ENCODE measurements around the gene FYN.

FYN gene

GRCh38 chr6:111661541-111662061 is 211.7 kb downstream of the FYN start:
- no peak for DNase-seq (ENCODE audit: low read depth in 2 of 2)
- TF ChIP-seq CTCF (IDR thresholded peaks at IDR 0.05; ENCODE audit: low read depth, low read length): no peak
- no peak overlapping the region for H3K4me3 ChIP-seq (replicated peaks in 1 of 2; ENCODE audit: low read depth in 2 of 2, low read length in 2 of 2)

GRCh38 chr6:111660531-111660930 is 212.7 kb downstream of the FYN start:
- H3K4me3 ChIP-seq (replicated peaks in 1 of 2; ENCODE audit: low read depth in 2 of 2, low read length in 2 of 2): no peak overlapping the region
- TF ChIP-seq CTCF (IDR thresholded peaks at IDR 0.05; ENCODE audit: low read depth, low read length): no peak
- DNase-seq (ENCODE audit: low read depth in 2 of 2): no peak

GRCh38 chr6:111658462-111659154 is 214.6 kb downstream of the FYN start:
- peak; percentile 49 to 77 for DNase-seq (ENCODE audit: low read depth in 2 of 2)
- no peak overlapping the region for H3K4me3 ChIP-seq (replicated peaks in 1 of 2; ENCODE audit: low read depth in 2 of 2, low read length in 2 of 2)
- TF ChIP-seq CTCF (IDR thresholded peaks at IDR 0.05; ENCODE audit: low read depth, low read length): no peak

- no peak overlapping the region for H3K4me3 ChIP-seq (replicated peaks in 1 of 2; ENCODE audit: low read depth in 2 of 2, low read length in 2 of 2)
- TF ChIP-seq CTCF (IDR thresholded peaks at IDR 0.05; ENCODE audit: low read depth, low read length): no peak
- peak; percentile 66 to 78 for DNase-seq (ENCODE audit: low read depth in 2 of 2)
These were observed 216.1 kb downstream of the FYN start for GRCh38 chr6:111657146-111657545.

- H3K4me3 ChIP-seq (replicated peaks in 1 of 2; ENCODE audit: low read depth in 2 of 2, low read length in 2 of 2): no peak overlapping the region
- no peak for DNase-seq (ENCODE audit: low read depth in 2 of 2)
- TF ChIP-seq CTCF (IDR thresholded peaks at IDR 0.05; ENCODE audit: low read depth, low read length): no peak
These were observed 219.3 kb downstream of the FYN start for GRCh38 chr6:111653979-111654378.

GRCh38 chr6:111653434-111653833 is 219.8 kb downstream of the FYN start:
- TF ChIP-seq CTCF (IDR thresholded peaks at IDR 0.05; ENCODE audit: low read depth, low read length): no peak
- no peak overlapping the region for H3K4me3 ChIP-seq (replicated peaks in 1 of 2; ENCODE audit: low read depth in 2 of 2, low read length in 2 of 2)
- no peak for DNase-seq (ENCODE audit: low read depth in 2 of 2)

- no peak for TF ChIP-seq CTCF (IDR thresholded peaks at IDR 0.05; ENCODE audit: low read depth, low read length)
- DNase-seq (ENCODE audit: low read depth in 2 of 2): no peak
- H3K4me3 ChIP-seq (replicated peaks in 1 of 2; ENCODE audit: low read depth in 2 of 2, low read length in 2 of 2): no peak overlapping the region
These were observed 221.1 kb downstream of the FYN start for GRCh38 chr6:111652156-111652555.

Data from cardiac fibroblast (primary cell).